Activated naive CD4-positive, alpha-beta T cell treated with anti-CD3 and anti-CD28 coated beads for 36 hours (primary cell): ENCODE measurements around the gene CRLF2. TPM values are rescaled to one million over a fixed set of nuclear protein-coding genes. Genes with fewer than 3 reads are reported as not detected.
"Not testable (repeated sequence)": the region's sequence is repeated elsewhere in the genome, so short reads cannot be mapped to it uniquely, and the experiment has no call there.

Source experiments
- CTCF ChIA-PET: fragments of 350-600 bp; sonication (Branson Sonifier 250); formaldehyde crosslinking; loops from one replicate; lab custom pipeline; 2021; ENCODE audit warnings: antibody characterized with exemption; lab: Charles Lee
- DNase-seq: peaks from one replicate; pipeline ENCODE4 v3.0.0-alpha.2; 2020
- H3K27ac Mint-ChIP-seq: one replicate; pipeline ENCODE4 v1.8.0; 2021; ENCODE audit warnings: mild to moderate bottlenecking, mixed read lengths
- H3K27me3 Mint-ChIP-seq: one replicate; pipeline ENCODE4 v1.8.0; 2021; ENCODE audit warnings: low read depth, mixed read lengths
- H3K36me3 Mint-ChIP-seq: one replicate; pipeline ENCODE4 v1.8.0; 2021; ENCODE audit warnings: low read depth, mixed read lengths
- H3K4me1 Mint-ChIP-seq: one replicate; pipeline ENCODE4 v1.8.0; 2021; ENCODE audit warnings: low read depth, mixed read lengths
- H3K4me3 Mint-ChIP-seq: one replicate; pipeline ENCODE4 v1.8.0; 2021; ENCODE audit warnings: mild to moderate bottlenecking, moderate library complexity, mixed read lengths
- H3K9me3 Mint-ChIP-seq: one replicate; pipeline ENCODE4 v1.8.0; 2021; ENCODE audit warnings: mixed read lengths
- intact Hi-C: fragments of 100-400 bp; cut with micrococcal nuclease; formaldehyde crosslinking; loops from one replicate; pipeline ENCODE4 v1.15.1; 2023
- total RNA-seq, 2 experiments: library from RNA; stranded (reverse); gene quantifications; one replicate each; pipeline ENCODE4 v1.2.3, GENCODE V29; 2021

Gene CRLF2
- total RNA-seq, 2 experiments from 2014 or later, result 1.8 to 2.7 TPM

GRCh38 chrX:1162119-1162916, 50.1 kb downstream of the CRLF2 start:
- CTCF ChIA-PET, result no interaction called here
- intact Hi-C loops, result loop anchor here (5.0 kb wide), 3 partner anchors 85 to 590 kb away; no protein-coding TSS in a partner anchor
- peaks cover 11% of the 10 kb centered on the region for H3K4me1 Mint-ChIP-seq
- DNase-seq, result no peak
- no peaks in the 10 kb centered on the region for H3K36me3 Mint-ChIP-seq
- H3K4me3 Mint-ChIP-seq, result no peak overlapping the region
- H3K27me3 Mint-ChIP-seq, result peaks cover 6% of the 10 kb centered on the region
- peaks cover 9% of the 10 kb centered on the region for H3K9me3 Mint-ChIP-seq
- no peak overlapping the region for H3K27ac Mint-ChIP-seq

- Mint-ChIP-seq H3K4me1 (peaks cover 2% of the 10 kb centered on the region), H3K36me3 (no peaks in the 10 kb centered on the region), H3K4me3 (no peak overlapping the region), H3K27ac (no peak overlapping the region), H3K27me3 (peaks cover 1% of the 10 kb centered on the region), H3K9me3 (peaks cover 9% of the 10 kb centered on the region)
- CTCF ChIA-PET, result no interaction called here
- intact Hi-C loops, result loop anchor here (5.0 to 10.0 kb wide), 2 partner anchors 132 to 735 kb away; no protein-coding TSS in a partner anchor
- DNase-seq, result no peak
Measured at GRCh38 chrX:1159548-1159947, 52.9 kb downstream of the CRLF2 start.

- H3K9me3 Mint-ChIP-seq, H3K27ac Mint-ChIP-seq, DNase-seq, H3K27me3 Mint-ChIP-seq, CTCF ChIA-PET, H3K36me3 Mint-ChIP-seq, H3K4me3 Mint-ChIP-seq, H3K4me1 Mint-ChIP-seq: not testable (repeated sequence)
- intact Hi-C loops, result loop anchor here (5.0 to 10.0 kb wide), 2 partner anchors 130 to 732 kb away; no protein-coding TSS in a partner anchor
Measured at GRCh38 chrX:1156681-1157455, 55.6 kb downstream of the CRLF2 start.

- H3K4me3 Mint-ChIP-seq, result no peak overlapping the region
- H3K4me1 Mint-ChIP-seq, result no peaks in the 10 kb centered on the region
- H3K36me3 Mint-ChIP-seq, result no peaks in the 10 kb centered on the region
- no peak for DNase-seq
- intact Hi-C loops, result loop anchor here (10.0 kb wide), 1 partner anchor 729 kb away; no protein-coding TSS in a partner anchor
- H3K9me3 Mint-ChIP-seq, result no peaks in the 10 kb centered on the region
- no peak overlapping the region for H3K27ac Mint-ChIP-seq
- CTCF ChIA-PET, result no interaction called here
- peaks cover 3% of the 10 kb centered on the region for H3K27me3 Mint-ChIP-seq
Measured at GRCh38 chrX:1153940-1154339, 58.5 kb downstream of the CRLF2 start.

DNA sequence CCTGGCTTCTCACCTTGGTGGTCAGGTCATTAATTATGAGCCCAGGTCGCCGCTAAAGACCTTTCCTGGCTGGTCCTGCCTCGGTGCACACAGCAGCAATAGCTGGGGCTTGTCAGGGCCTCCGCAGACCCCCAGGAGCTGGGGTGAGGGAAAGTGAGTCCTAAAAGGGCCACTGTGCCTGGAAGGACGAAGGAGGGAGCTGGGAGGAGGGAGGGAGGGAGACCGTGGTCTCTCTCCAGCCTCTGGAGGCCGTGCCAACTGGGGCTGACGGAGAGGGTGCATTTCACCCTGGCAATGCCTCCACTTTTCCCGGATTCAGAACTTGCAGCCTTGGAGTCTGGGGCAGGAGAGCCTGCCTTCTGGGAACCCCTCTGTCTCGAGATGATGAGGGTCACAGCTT, 60.4 kb downstream of the CRLF2 start:
- H3K36me3 Mint-ChIP-seq, result no peaks in the 10 kb centered on the region
- no peaks in the 10 kb centered on the region for H3K9me3 Mint-ChIP-seq
- H3K27ac Mint-ChIP-seq, result no peak overlapping the region
- H3K4me1 Mint-ChIP-seq, result no peaks in the 10 kb centered on the region
- no peak for DNase-seq
- H3K4me3 Mint-ChIP-seq, result no peak overlapping the region
- peaks cover 3% of the 10 kb centered on the region for H3K27me3 Mint-ChIP-seq
- intact Hi-C loops, result loop anchor here (10.0 kb wide), 1 partner anchor 727 kb away; no protein-coding TSS in a partner anchor
- CTCF ChIA-PET, result no interaction called here

DNA sequence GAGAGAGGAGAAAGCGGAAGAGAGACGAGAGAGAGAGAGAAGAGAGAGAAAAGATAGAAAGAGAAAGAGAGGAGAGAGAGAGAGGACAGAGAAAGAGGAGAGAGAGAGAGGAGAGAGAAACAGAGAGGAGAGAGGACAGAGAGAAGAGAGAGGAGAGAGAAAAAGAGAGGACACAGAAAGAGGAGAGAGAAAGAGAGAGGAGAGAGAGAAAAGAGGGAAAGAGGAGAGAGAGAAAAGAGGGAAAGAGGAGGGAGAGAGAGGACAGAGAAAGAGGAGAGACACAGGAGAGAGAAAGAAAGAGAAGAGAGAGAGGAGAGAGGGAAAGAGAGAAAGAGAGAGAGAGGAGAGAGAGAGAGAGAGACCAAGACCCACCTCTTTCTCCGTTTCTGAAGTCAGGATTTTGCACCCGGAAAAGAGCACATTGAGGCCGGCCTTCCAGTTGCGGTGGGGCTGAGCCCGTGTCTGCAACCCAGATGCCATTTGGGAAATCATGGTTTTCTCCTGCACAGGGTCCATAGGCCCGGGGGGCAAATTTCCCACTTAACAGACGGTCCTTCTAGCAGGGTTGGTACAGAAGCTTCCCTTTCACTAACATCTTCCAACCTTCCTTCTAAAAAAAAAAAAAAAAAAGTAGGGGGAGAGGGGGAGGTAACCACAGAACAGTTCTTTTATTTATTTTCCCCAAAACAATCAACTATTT, 60.9 kb downstream of the CRLF2 start:
- DNase-seq, result no peak
- intact Hi-C loops, result loop anchor here (10.0 kb wide), 1 partner anchor 727 kb away; no protein-coding TSS in a partner anchor
- Mint-ChIP-seq H3K27ac (no peak overlapping the region), H3K36me3 (no peaks in the 10 kb centered on the region), H3K27me3 (peaks cover 3% of the 10 kb centered on the region), H3K4me3 (no peak overlapping the region), H3K4me1 (no peaks in the 10 kb centered on the region), H3K9me3 (no peaks in the 10 kb centered on the region)
- CTCF ChIA-PET, result no interaction called here

GRCh38 chrX:1150569-1151347, 61.7 kb downstream of the CRLF2 start:
- DNase-seq, result no peak
- H3K4me3 Mint-ChIP-seq, result no peak overlapping the region
- CTCF ChIA-PET, result no interaction called here
- no peaks in the 10 kb centered on the region for H3K36me3 Mint-ChIP-seq
- intact Hi-C loops, result loop anchor here (10.0 kb wide), 1 partner anchor 726 kb away; no protein-coding TSS in a partner anchor
- H3K9me3 Mint-ChIP-seq, result no peaks in the 10 kb centered on the region
- peaks cover 3% of the 10 kb centered on the region for H3K27me3 Mint-ChIP-seq
- no peak overlapping the region for H3K27ac Mint-ChIP-seq
- no peaks in the 10 kb centered on the region for H3K4me1 Mint-ChIP-seq

DNA sequence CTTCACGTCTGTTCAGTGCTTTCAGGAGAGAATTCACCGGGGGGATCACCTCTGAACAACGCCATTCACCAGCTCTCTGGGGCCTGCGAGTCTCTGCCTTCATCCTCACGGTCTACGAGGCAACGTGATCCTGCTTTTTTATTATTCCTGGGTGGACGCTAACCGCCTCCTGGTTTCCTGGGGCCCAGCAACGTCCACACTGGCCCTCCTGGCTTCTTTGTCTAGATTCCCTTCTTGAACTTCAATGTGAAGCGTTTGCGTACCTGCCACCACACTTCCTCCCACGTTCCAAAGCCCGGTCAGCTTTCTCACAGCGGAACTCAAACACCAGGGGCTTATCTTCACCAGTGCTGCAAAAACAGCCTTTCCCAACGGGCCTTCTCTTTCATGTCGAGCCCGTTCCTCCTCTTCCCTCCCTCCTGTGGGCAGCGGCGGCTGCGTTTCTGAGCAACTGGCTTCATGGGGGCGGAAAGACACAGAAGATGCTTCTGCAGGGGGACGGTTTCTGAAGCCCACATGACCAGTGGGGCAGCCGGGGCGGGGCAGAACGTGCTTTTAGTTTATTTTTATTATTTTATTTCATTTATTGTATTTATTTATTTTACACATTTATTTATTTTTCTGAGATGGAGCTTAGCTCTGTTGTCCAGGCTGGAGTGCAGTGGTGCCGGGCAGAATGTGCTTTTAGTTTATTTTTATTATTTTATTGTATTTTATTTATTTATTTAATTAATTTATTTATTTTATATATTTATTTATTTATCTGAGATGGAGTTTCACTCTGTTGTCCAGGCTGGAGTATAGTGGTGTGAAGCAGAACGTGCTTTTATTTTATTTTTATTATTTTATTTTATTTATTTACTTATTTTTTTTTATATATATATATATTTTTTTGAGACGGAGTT, 64.6 kb downstream of the CRLF2 start:
- no peak overlapping the region for H3K27ac Mint-ChIP-seq
- H3K4me3 Mint-ChIP-seq, result no peak overlapping the region
- DNase-seq, result no peak
- intact Hi-C loops, result no loop called here
- H3K27me3 Mint-ChIP-seq, result peaks cover 3% of the 10 kb centered on the region
- H3K36me3 Mint-ChIP-seq, result no peaks in the 10 kb centered on the region
- H3K4me1 Mint-ChIP-seq, result no peaks in the 10 kb centered on the region
- H3K9me3 Mint-ChIP-seq, result no peaks in the 10 kb centered on the region
- CTCF ChIA-PET, result no interaction called here

GRCh38 chrX:1144293-1144692, 68.2 kb downstream of the CRLF2 start:
- no peaks in the 10 kb centered on the region for H3K4me1 Mint-ChIP-seq
- H3K9me3 Mint-ChIP-seq, result no peaks in the 10 kb centered on the region
- H3K36me3 Mint-ChIP-seq, result no peaks in the 10 kb centered on the region
- H3K27ac Mint-ChIP-seq, result no peak overlapping the region
- H3K27me3 Mint-ChIP-seq, result no peaks in the 10 kb centered on the region
- DNase-seq, result no peak
- CTCF ChIA-PET, result no interaction called here
- H3K4me3 Mint-ChIP-seq, result no peak overlapping the region
- intact Hi-C loops, result no loop called here
